Esophagus (tissue), 2 donors: Measurements from ENCODE around the gene SDC3. TPM values are rescaled to one million over a fixed set of nuclear protein-coding genes. Genes with fewer than 3 reads are reported as not detected.

Experiments
- H3K27ac ChIP-seq, 2 donors: one replicate each; pipeline ENCODE4 v1.5.1; 2013; ENCODE audit warnings: low read depth in 2 of 2, mild to moderate bottlenecking in 2 of 2, inconsistent platforms in 1 of 2, low read length in 1 of 2, moderate library complexity in 1 of 2
- H3K27me3 ChIP-seq, 2 donors: one replicate each; pipeline ENCODE4 v1.6.1; 2013; ENCODE audit warnings: low read length in 2 of 2, control low read depth in 1 of 2, mild to moderate bottlenecking in 1 of 2; ENCODE audit not compliant: insufficient read depth in 2 of 2, control insufficient read depth in 1 of 2
- H3K36me3 ChIP-seq, 2 donors: one replicate each; pipeline ENCODE4 v1.6.1; 2013; ENCODE audit warnings: low read length in 1 of 2; ENCODE audit not compliant: control insufficient read depth in 2 of 2, insufficient read depth in 2 of 2
- H3K4me1 ChIP-seq, 2 donors: one replicate each; pipeline ENCODE4 v1.6.1; 2013; ENCODE audit warnings: low read length in 1 of 2; ENCODE audit not compliant: control insufficient read depth in 2 of 2, insufficient read depth in 2 of 2
- H3K4me3 ChIP-seq, 2 donors: one replicate each; pipeline ENCODE4 v1.5.1; 2013; ENCODE audit warnings: low read length in 2 of 2, mild to moderate bottlenecking in 2 of 2, low read depth in 1 of 2, moderate library complexity in 1 of 2
- H3K9me3 ChIP-seq, 2 donors: one replicate each; pipeline ENCODE4 v1.6.1; 2013; ENCODE audit warnings: mild to moderate bottlenecking in 2 of 2, low read depth in 1 of 2, low read length in 1 of 2, moderate library complexity in 1 of 2; ENCODE audit not compliant: control insufficient read depth in 2 of 2, insufficient read depth in 1 of 2
- WGBS, 2 donors: extraction: QIAGEN DNeasy Blood & Tissue Kit; methylation state at CpG; one replicate each; pipeline ENCODE4 v1.1.7; 2013; 5-methylcytosine and 5-hydroxymethylcytosine counted together
- polyA plus RNA-seq, 2 donors: library from polyadenylated mRNA; stranded (reverse); fragments of 200-250 nt; gene quantifications; one replicate each; pipeline ENCODE4 v1.2.3, GENCODE V29; 2013
- donor health status: healthy with polysubstance abuse.
- donor health status: Bipolar disorder and iron deficiency.

The SDC3 gene
- polyA plus RNA-seq, 2 donors = 4.3 to 4.8 TPM

- Histone ChIP-seq H3K36me3 (no peaks in the 10 kb centered on the region), H3K27me3 (no peaks in the 10 kb centered on the region), H3K4me1 (no peaks in the 10 kb centered on the region), H3K4me3 (no peak overlapping the region), H3K27ac (no peak overlapping the region), H3K9me3 (no peaks in the 10 kb centered on the region)
- 66 to 67% methylated on average over 7 of the region's 7 CpGs for WGBS, 2 donors
Observed at GRCh38 chr1:30894508-30894973, 14.0 kb downstream of the SDC3 start.

- H3K36me3 ChIP-seq = no peaks in the 10 kb centered on the region
- 73 to 76% methylated on average over 9 of the region's 9 CpGs for WGBS, 2 donors
- no peaks in the 10 kb centered on the region for H3K27me3 ChIP-seq
- no peaks in the 10 kb centered on the region for H3K4me1 ChIP-seq
- H3K9me3 ChIP-seq = no peaks in the 10 kb centered on the region
- H3K27ac ChIP-seq = peak overlapping the region in 1 of 2 donors; percentile 48
- H3K4me3 ChIP-seq = no peak overlapping the region
Observed at GRCh38 chr1:30893776-30894507, 14.6 kb downstream of the SDC3 start.

GRCh38 chr1:30892671-30893073 is 15.9 kb downstream of the SDC3 start:
- Histone ChIP-seq H3K27ac (peak overlapping the region in 1 of 2 donors; percentile 38), H3K36me3 (no peaks in the 10 kb centered on the region), H3K27me3 (no peaks in the 10 kb centered on the region), H3K4me3 (no peak overlapping the region), H3K9me3 (no peaks in the 10 kb centered on the region), H3K4me1 (no peaks in the 10 kb centered on the region)
- 74 to 80% methylated on average over 6 of the region's 6 CpGs for WGBS, 2 donors

DNA sequence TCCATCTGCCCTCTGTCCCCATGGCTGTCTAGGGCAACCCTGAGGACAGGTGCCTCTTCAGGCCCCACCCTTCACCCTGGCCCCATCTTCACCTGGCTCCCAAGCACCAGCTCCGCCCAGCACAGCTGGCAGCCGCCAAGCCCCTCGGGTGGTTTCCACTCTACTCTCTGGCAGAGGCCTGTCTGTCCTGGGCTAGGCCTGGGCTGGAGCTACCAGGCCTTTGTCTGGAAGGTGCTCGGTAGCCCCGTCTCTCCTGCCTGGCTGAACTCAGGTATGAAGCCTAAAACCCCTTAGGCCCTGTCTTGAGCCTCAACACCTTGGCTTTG is 17.4 kb downstream of the SDC3 start:
- Histone ChIP-seq H3K4me3 (no peak overlapping the region), H3K27ac (peak overlapping the region in 1 of 2 donors; percentile 34), H3K27me3 (no peaks in the 10 kb centered on the region), H3K36me3 (no peaks in the 10 kb centered on the region), H3K9me3 (no peaks in the 10 kb centered on the region), H3K4me1 (no peaks in the 10 kb centered on the region)
- 71 to 81% methylated on average over 5 of the region's 5 CpGs for WGBS, 2 donors

GRCh38 chr1:30890502-30891226 is 17.9 kb downstream of the SDC3 start:
- Histone ChIP-seq H3K27ac (peak overlapping the region in 1 of 2 donors; percentile 34), H3K27me3 (no peaks in the 10 kb centered on the region), H3K4me1 (no peaks in the 10 kb centered on the region), H3K36me3 (no peaks in the 10 kb centered on the region), H3K9me3 (no peaks in the 10 kb centered on the region), H3K4me3 (no peak overlapping the region)
- 66 to 78% methylated on average over 9 to 10 of the region's 10 CpGs for WGBS, 2 donors

DNA sequence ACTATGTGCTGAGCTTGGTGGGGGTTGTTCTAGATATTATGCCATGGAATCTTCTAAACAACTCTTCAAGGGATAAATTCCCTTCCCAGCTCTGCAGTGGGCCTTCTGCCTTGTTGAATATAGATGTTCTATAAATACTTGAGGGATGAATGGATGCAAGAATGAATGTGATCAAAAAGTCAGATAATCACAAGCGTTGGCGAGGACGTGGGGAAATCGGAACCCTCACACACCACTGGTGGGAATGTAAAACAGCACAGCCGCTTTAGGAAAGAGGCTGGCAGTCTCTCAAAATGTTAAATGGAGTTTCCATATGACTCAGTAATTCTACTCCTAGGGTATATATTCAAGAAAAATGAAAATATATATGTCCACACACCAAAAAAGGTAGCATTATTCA is 19.0 kb downstream of the SDC3 start:
- H3K4me1 ChIP-seq = no peaks in the 10 kb centered on the region

DNA sequence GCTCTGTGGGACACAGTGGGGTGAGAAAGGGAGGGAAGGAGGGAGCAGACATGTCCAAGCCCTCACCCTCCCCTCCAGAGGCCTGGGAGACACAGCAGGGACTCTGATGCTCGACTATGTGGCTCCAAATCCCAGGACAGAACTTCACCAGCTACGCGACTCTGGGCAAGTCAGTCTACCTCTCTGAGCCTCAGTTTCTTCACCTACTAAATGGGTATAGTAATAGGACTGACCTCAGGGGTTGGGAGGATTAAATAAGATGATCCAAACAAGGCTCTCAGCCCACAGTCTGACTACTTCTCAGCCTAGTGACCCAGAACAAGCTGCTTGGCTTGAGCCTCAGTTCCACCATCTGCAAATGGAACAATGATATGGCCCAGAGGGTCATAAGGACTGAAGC is 19.6 kb downstream of the SDC3 start:
- 81 to 84% methylated on average over 3 of the region's 3 CpGs for WGBS, 2 donors
- Histone ChIP-seq H3K36me3 (no peaks in the 10 kb centered on the region), H3K27ac (peak overlapping the region; percentile 38 to 86), H3K4me1 (no peaks in the 10 kb centered on the region), H3K27me3 (no peaks in the 10 kb centered on the region), H3K4me3 (no peak overlapping the region), H3K9me3 (no peaks in the 10 kb centered on the region)

More for the DNA sequence above, 19.0 kb downstream of the SDC3 start:
- H3K27ac ChIP-seq = peak overlapping the region in 1 of 2 donors; percentile 86
- no peaks in the 10 kb centered on the region for H3K27me3 ChIP-seq
- H3K9me3 ChIP-seq = no peaks in the 10 kb centered on the region
- no peak overlapping the region for H3K4me3 ChIP-seq
- WGBS, 2 donors = 83 to 89% methylated on average over 5 of the region's 5 CpGs
- no peaks in the 10 kb centered on the region for H3K36me3 ChIP-seq

DNA sequence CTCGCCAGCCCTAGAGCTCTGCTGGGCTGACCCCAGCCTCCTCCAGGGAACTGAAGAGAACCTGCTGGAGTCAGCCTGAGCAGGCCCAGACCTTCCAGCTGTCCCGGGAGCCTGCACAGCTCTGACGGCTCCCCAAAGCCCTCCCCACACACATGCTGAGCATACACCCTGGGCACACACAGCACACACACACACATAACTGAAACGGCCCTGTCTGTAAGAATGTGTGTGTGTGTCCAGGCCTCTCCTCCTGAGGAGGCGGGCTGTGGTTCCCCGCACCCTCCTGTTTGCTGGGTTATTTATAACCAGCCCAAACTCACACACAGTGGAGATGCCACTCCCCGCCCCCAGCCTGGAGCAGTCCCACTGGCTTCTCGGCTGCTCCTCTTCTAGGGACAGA is 20.2 kb downstream of the SDC3 start:
- Histone ChIP-seq H3K27ac (peak overlapping the region; percentile 66 to 86), H3K36me3 (no peaks in the 10 kb centered on the region), H3K9me3 (no peaks in the 10 kb centered on the region), H3K4me1 (no peaks in the 10 kb centered on the region), H3K4me3 (no peak overlapping the region), H3K27me3 (no peaks in the 10 kb centered on the region)
- WGBS, 2 donors = 38 to 50% methylated on average over 8 of the region's 8 CpGs

DNA sequence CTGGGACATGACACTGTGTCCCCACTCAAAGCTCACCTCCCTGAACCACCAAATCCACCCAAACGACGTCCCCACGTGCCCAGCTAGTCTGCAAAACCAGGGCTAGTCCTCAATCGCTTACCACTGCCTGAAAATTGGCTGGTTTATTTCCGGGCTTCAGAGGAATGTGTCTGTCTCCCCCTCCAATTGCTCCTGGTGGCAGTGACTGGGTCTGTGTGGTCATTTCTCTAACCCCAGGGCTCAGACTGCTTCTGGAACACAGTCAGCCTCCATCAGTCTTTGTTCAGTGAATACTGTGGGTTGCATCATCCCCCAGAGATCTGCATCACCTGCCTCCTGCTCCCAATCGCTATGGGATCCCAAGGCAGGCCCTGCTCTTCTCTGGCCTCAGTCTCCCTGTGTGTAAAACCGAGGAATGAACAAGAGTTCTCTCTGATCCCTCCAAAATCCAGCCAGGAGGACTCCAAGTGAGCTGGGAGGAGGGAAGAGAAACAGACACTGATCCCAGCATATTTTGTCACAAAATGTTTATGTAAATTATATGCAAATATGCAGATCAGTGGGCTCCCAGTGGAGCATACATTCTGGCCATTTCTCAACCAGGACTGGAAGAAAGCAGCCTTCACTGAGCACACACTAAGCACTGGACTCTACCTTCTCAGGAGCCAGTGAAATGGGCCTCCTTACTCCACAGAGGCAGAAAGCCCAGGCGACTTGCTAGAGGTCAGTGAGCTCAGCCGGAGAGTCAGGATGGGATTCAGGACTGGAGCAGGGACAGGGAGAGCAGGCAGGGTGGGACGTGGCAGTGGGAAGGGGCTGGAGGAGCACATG is 20.9 kb downstream of the SDC3 start:
- H3K36me3 ChIP-seq = no peaks in the 10 kb centered on the region
- H3K27ac ChIP-seq = peak overlapping the region; percentile 66 to 72
- no peaks in the 10 kb centered on the region for H3K4me1 ChIP-seq
- no peaks in the 10 kb centered on the region for H3K9me3 ChIP-seq
- 67 to 68% methylated on average over 10 of the region's 10 CpGs for WGBS, 2 donors
- no peaks in the 10 kb centered on the region for H3K27me3 ChIP-seq
- H3K4me3 ChIP-seq = no peak overlapping the region
